GM23338 (cell line): ENCODE results near the gene TECTA. TPM values are rescaled to one million over a fixed set of nuclear protein-coding genes. Genes with fewer than 3 reads are reported as not detected.

ENCODE experiments used
- ATAC-seq: fragments of 200-7000 bp; cut with Tn5 transposase; 3 replicates; pipeline ENCODE4 v1.9.1; 2020
- DNase-seq: peaks from one replicate; pipeline ENCODE4 v3.0.0-alpha.2; 2015; ENCODE audit warnings: low spot score
- H2AFZ ChIP-seq: fragments of 200-600 bp; sonication (generic); 2 replicates; pipeline ENCODE4 v1.8.0; 2016; ENCODE audit warnings: antibody characterized with exemption, mild to moderate bottlenecking, moderate library complexity
- H3F3A ChIP-seq: fragments of 200-600 bp; sonication (generic); replicated peaks from 2 replicates; pipeline ENCODE4 v1.8.0; 2017; ENCODE audit warnings: antibody characterized with exemption, mixed run types, low read depth
- H3K27ac ChIP-seq: fragments of 200-600 bp; sonication (generic); 2 replicates; pipeline ENCODE4 v1.6.1; 2016; ENCODE audit warnings: low read depth
- H3K27me3 ChIP-seq: fragments of 200-600 bp; sonication (generic); 2 replicates; pipeline ENCODE4 v1.8.0; 2016; ENCODE audit warnings: mild to moderate bottlenecking, mixed run types, moderate library complexity; ENCODE audit not compliant: insufficient read depth
- H3K36me3 ChIP-seq: fragments of 200-600 bp; sonication (generic); 2 replicates; pipeline ENCODE4 v1.8.0; 2016; ENCODE audit warnings: mild to moderate bottlenecking; ENCODE audit not compliant: insufficient read depth
- H3K4me1 ChIP-seq: fragments of 200-600 bp; sonication (generic); 2 replicates; pipeline ENCODE4 v1.8.0; 2016; ENCODE audit warnings: mild to moderate bottlenecking, moderate library complexity; ENCODE audit not compliant: insufficient read depth
- H3K4me2 ChIP-seq: fragments of 200-600 bp; sonication (generic); 2 replicates; pipeline ENCODE4 v1.7.1; 2017; ENCODE audit warnings: mixed run types
- H3K4me3 ChIP-seq: fragments of 200-600 bp; sonication (generic); 2 replicates; pipeline ENCODE4 v1.6.1; 2016; ENCODE audit warnings: mixed run types
- H3K79me2 ChIP-seq: fragments of 200-600 bp; sonication (generic); replicated peaks from 2 replicates; pipeline ENCODE4 v1.8.0; 2017; ENCODE audit warnings: mild to moderate bottlenecking; ENCODE audit not compliant: insufficient read depth
- H3K9me2 ChIP-seq: fragments of 200-600 bp; sonication (generic); 2 replicates; pipeline ENCODE4 v1.8.0; 2017; ENCODE audit not compliant: insufficient read depth
- H4K20me1 ChIP-seq: fragments of 200-600 bp; sonication (generic); replicated peaks from 2 replicates; pipeline ENCODE4 v1.8.0; 2017; ENCODE audit warnings: mild to moderate bottlenecking; ENCODE audit not compliant: insufficient read depth
- H3K27ac Mint-ChIP-seq: 2 replicates; pipeline ENCODE4 v1.8.0; 2020; ENCODE audit warnings: inconsistent platforms, mild to moderate bottlenecking, moderate library complexity, mixed read lengths
- H3K27me3 Mint-ChIP-seq: 3 replicates; pipeline ENCODE4 v1.8.0; 2022; ENCODE audit warnings: low read depth, mild to moderate bottlenecking, moderate library complexity, mixed read lengths, inconsistent platforms; ENCODE audit not compliant: insufficient read depth, poor library complexity
- H3K36me3 Mint-ChIP-seq: 3 replicates; pipeline ENCODE4 v1.8.0; 2021; ENCODE audit warnings: low read depth, mild to moderate bottlenecking, inconsistent platforms, moderate library complexity, mixed read lengths
- H3K4me1 Mint-ChIP-seq: 3 replicates; pipeline ENCODE4 v1.8.0; 2020; ENCODE audit warnings: mild to moderate bottlenecking, inconsistent platforms, mixed read lengths
- H3K4me3 Mint-ChIP-seq: 3 replicates; pipeline ENCODE4 v1.8.0; 2021; ENCODE audit warnings: moderate library complexity, mild to moderate bottlenecking, inconsistent platforms, mixed read lengths
- H3K9me3 Mint-ChIP-seq: 3 replicates; pipeline ENCODE4 v1.8.0; 2020; ENCODE audit warnings: moderate library complexity, mild to moderate bottlenecking, inconsistent platforms, mixed read lengths
- ZNF114 ChIP-seq: fragments of 250-450 bp; sonication (Bioruptor Pico); IDR thresholded peaks from 2 replicates; pipeline ENCODE4 v1.5.0; 2020; ENCODE audit warnings: mild to moderate bottlenecking, moderate library complexity
- polyA plus RNA-seq: library from polyadenylated mRNA; unstranded; fragments of >200 nt; fragmentation: Nextera tagmentation; extraction: Ambion mirVana; gene quantifications from 2 replicates; pipeline ENCODE4 v1.2.1, GENCODE V29; 2016
- total RNA-seq: library from RNA; depleted of rRNA; stranded (reverse); fragments of >200 nt; shearing (Covaris generic); gene quantifications from 2 replicates; pipeline ENCODE4 v1.2.3, GENCODE V29; 2014
- TF ChIP-seq, protein P1 (sequence below), 2 experiments: fragments of 200-600 bp in 1 of 2; sonication (generic) in 1 of 2; conservative IDR thresholded peaks; 2 replicates each; pipeline versions ENCODE4 v1.5.1 to v1.6.1; 2016 to 2017; ENCODE audit warnings: antibody characterized with exemption in 2 of 2, low read depth in 2 of 2, mild to moderate bottlenecking in 2 of 2, moderate library complexity in 1 of 2
- TF ChIP-seq, protein P2 (sequence below): fragments of 250-450 bp; sonication (Bioruptor Pico); IDR thresholded peaks from 2 replicates; pipeline ENCODE4 v1.5.0; 2020; ENCODE audit warnings: mild to moderate bottlenecking, moderate library complexity

TECTA gene
- total and polyA plus RNA-seq, 2 experiments from 2014 or later: 0.34 to 0.69 TPM

DNA sequence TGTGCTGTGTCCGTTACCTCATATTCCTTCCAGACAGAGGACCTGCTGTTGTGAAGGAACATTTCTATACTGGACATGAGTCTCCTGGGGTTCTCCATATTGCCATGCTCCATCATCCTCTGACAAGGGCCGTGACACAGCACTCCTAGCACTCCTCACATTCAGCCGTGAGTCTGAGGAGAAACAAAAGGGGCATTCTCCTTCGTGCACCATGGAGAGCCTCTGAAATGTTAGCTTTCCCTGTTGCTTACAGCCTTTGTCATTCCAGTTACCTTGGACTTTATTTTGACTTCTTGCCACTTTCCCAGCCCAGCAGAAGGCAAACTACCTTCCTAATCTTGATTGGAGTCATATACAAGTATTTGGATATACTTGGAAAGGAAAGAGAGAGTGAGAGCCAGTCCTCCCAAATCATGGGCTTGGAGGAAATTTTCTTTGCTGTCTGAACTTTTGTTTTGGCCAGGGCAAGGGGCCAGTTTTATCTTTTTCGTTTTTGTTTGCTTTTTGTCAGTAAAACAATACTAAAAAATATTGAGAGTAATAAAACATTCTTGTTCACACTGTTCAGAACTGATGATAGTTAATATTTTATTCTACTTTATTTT is 29.1 kb upstream of the TECTA start:
- ATAC-seq (peak; percentile 100), DNase-seq (peak; percentile 56)
- H3K4me2 ChIP-seq: no peak overlapping the region
- no peaks in the 10 kb centered on the region for H3K79me2 ChIP-seq
- no peak overlapping the region for H3K4me3 ChIP-seq
- Mint-ChIP-seq H3K4me1 (peaks cover 14% of the 10 kb centered on the region), H3K9me3 (peaks cover 4% of the 10 kb centered on the region; the same call in 1 of the 3 replicates), H3K36me3 (peaks cover 30% of the 10 kb centered on the region), H3K27me3 (no peaks in the 10 kb centered on the region), H3K27ac (peak overlapping the region; percentile 97), H3K4me3 (no peak overlapping the region; the same call in 2 of the 3 replicates)
- no peaks in the 10 kb centered on the region for H3K9me2 ChIP-seq
- no peaks in the 10 kb centered on the region for H3F3A ChIP-seq
- H3K36me3 ChIP-seq: peaks cover 3% of the 10 kb centered on the region; the same call in 1 of the 2 replicates
- peak overlapping the region; percentile 78 for H3K27ac ChIP-seq
- H4K20me1 ChIP-seq: no peaks in the 10 kb centered on the region
- TF ChIP-seq, protein P1, sequence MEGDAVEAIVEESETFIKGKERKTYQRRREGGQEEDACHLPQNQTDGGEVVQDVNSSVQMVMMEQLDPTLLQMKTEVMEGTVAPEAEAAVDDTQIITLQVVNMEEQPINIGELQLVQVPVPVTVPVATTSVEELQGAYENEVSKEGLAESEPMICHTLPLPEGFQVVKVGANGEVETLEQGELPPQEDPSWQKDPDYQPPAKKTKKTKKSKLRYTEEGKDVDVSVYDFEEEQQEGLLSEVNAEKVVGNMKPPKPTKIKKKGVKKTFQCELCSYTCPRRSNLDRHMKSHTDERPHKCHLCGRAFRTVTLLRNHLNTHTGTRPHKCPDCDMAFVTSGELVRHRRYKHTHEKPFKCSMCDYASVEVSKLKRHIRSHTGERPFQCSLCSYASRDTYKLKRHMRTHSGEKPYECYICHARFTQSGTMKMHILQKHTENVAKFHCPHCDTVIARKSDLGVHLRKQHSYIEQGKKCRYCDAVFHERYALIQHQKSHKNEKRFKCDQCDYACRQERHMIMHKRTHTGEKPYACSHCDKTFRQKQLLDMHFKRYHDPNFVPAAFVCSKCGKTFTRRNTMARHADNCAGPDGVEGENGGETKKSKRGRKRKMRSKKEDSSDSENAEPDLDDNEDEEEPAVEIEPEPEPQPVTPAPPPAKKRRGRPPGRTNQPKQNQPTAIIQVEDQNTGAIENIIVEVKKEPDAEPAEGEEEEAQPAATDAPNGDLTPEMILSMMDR (conservative IDR thresholded peaks at IDR 0.05; ENCODE audit: low read depth in 2 of 2): no peak
- TF ChIP-seq, protein P2, sequence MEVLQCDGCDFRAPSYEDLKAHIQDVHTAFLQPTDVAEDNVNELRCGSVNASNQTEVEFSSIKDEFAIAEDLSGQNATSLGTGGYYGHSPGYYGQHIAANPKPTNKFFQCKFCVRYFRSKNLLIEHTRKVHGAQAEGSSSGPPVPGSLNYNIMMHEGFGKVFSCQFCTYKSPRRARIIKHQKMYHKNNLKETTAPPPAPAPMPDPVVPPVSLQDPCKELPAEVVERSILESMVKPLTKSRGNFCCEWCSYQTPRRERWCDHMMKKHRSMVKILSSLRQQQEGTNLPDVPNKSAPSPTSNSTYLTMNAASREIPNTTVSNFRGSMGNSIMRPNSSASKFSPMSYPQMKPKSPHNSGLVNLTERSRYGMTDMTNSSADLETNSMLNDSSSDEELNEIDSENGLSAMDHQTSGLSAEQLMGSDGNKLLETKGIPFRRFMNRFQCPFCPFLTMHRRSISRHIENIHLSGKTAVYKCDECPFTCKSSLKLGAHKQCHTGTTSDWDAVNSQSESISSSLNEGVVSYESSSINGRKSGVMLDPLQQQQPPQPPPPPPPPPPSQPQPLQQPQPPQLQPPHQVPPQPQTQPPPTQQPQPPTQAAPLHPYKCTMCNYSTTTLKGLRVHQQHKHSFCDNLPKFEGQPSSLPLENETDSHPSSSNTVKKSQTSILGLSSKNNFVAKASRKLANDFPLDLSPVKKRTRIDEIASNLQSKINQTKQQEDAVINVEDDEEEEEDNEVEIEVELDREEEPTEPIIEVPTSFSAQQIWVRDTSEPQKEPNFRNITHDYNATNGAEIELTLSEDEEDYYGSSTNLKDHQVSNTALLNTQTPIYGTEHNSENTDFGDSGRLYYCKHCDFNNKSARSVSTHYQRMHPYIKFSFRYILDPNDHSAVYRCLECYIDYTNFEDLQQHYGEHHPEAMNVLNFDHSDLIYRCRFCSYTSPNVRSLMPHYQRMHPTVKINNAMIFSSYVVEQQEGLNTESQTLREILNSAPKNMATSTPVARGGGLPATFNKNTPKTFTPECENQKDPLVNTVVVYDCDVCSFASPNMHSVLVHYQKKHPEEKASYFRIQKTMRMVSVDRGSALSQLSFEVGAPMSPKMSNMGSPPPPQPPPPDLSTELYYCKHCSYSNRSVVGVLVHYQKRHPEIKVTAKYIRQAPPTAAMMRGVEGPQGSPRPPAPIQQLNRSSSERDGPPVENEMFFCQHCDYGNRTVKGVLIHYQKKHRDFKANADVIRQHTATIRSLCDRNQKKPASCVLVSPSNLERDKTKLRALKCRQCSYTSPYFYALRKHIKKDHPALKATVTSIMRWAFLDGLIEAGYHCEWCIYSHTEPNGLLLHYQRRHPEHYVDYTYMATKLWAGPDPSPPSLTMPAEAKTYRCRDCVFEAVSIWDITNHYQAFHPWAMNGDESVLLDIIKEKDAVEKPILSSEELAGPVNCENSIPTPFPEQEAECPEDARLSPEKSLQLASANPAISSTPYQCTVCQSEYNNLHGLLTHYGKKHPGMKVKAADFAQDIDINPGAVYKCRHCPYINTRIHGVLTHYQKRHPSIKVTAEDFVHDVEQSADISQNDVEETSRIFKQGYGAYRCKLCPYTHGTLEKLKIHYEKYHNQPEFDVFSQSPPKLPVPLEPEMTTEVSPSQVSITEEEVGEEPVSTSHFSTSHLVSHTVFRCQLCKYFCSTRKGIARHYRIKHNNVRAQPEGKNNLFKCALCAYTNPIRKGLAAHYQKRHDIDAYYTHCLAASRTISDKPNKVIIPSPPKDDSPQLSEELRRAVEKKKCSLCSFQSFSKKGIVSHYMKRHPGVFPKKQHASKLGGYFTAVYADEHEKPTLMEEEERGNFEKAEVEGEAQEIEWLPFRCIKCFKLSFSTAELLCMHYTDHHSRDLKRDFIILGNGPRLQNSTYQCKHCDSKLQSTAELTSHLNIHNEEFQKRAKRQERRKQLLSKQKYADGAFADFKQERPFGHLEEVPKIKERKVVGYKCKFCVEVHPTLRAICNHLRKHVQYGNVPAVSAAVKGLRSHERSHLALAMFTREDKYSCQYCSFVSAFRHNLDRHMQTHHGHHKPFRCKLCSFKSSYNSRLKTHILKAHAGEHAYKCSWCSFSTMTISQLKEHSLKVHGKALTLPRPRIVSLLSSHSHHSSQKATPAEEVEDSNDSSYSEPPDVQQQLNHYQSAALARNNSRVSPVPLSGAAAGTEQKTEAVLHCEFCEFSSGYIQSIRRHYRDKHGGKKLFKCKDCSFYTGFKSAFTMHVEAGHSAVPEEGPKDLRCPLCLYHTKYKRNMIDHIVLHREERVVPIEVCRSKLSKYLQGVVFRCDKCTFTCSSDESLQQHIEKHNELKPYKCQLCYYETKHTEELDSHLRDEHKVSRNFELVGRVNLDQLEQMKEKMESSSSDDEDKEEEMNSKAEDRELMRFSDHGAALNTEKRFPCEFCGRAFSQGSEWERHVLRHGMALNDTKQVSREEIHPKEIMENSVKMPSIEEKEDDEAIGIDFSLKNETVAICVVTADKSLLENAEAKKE (CRISPR knock-in tag): peak; percentile 77
- H2AFZ ChIP-seq: no peak overlapping the region
- H3K27me3 ChIP-seq: no peaks in the 10 kb centered on the region
- H3K4me1 ChIP-seq: peaks cover 8% of the 10 kb centered on the region

DNA sequence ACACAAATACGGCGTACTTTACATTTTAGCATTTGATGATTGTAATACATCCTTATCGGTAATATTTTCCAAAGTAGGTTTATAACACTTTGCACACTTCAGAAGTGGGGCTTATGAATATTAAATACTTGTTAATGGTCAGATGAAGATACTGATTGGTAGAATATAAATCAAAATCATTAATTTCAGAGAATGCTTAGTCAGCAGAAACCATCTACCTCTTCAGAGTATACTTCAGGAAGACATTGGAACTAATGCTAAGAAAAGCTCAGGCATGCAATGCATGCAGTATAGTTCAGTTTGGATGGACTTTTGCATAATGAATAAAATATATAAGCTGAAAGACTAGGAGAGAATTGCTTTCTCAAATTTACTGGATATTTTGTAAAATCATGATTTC is 19.7 kb upstream of the TECTA start:
- no peak overlapping the region for H3K27ac Mint-ChIP-seq
- no peaks in the 10 kb centered on the region; the same call in 1 of the 2 replicates for H4K20me1 ChIP-seq

More for the DNA sequence above, 19.7 kb upstream of the TECTA start:
- Histone ChIP-seq H3K79me2 (no peaks in the 10 kb centered on the region), H3K9me2 (no peaks in the 10 kb centered on the region), H3K27ac (no peak overlapping the region), H3K36me3 (no peaks in the 10 kb centered on the region), H2AFZ (no peak overlapping the region), H3K4me2 (no peak overlapping the region), H3K27me3 (no peaks in the 10 kb centered on the region), H3F3A (no peaks in the 10 kb centered on the region), H3K4me3 (no peak overlapping the region), H3K4me1 (no peaks in the 10 kb centered on the region)
- DNase-seq: no peak
- ATAC-seq: no peak
- no peak overlapping the region for H3K4me3 Mint-ChIP-seq
- H3K9me3 Mint-ChIP-seq: no peaks in the 10 kb centered on the region
- H3K27me3 Mint-ChIP-seq: no peaks in the 10 kb centered on the region
- TF ChIP-seq ZNF114 (CRISPR knock-in tag): no peak
- no peaks in the 10 kb centered on the region; the same call in 2 of the 3 replicates for H3K36me3 Mint-ChIP-seq
- no peaks in the 10 kb centered on the region for H3K4me1 Mint-ChIP-seq
